ENCODE results near the gene CELSR1. TPM values are rescaled to one million over a fixed set of nuclear protein-coding genes. Genes with fewer than 3 reads are reported as not detected.

Gene CELSR1
- total and polyA plus RNA-seq, 2 donors (not counting 1 experiment from before 2014, with no cell fraction given): 30.2 to 34.8 TPM

DNA sequence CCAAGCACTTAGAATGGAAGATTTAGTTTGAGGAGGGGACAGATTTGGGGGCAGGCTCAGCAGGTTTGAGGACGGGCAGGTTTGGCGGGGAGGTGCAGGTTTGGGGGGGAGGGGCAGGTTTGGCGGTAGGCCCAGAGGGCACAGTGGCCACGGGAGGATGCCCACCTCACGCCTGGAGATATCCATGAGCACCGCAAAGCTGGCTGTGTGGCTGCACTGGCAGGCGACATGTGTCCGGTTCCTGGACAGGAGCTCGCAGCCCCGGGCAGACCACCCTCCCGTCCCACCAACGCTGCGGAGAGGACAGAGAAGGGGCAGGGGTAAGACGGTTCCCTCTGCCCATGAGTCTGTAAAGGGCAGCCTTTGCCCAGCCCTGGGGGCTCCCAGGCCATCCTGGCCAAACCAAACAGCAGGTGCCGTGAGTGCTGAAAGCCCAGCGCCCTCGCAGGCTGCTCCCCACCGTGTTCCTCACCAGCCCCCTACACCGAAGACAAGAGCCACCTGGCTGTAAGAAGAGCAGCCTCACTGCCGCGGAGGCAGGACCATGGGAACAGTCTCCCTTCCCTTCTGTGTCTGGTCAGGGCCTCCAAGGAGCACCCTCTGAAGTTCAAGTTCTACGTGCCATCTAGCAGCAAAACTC, 158.9 kb downstream of the CELSR1 start:
- Histone ChIP-seq H3K79me2 (ENCODE audit: control insufficient read depth, insufficient read depth, low read length) (no peaks in the 10 kb centered on the region), H2AFZ (ENCODE audit: insufficient read depth, low read depth, low read length, poor library complexity, severe bottlenecking) (no peak overlapping the region), H3K4me2 (replicated peaks; ENCODE audit: low read depth, low read length, poor library complexity, severe bottlenecking) (no peak overlapping the region), H3K27ac (ENCODE audit: low read length in 2 of 2) (no peak overlapping the region), H3K36me3 (replicated peaks in 1 of 2; ENCODE audit: control extremely low read depth in 1 of 2, control insufficient read depth in 1 of 2, extremely low read depth in 1 of 2, insufficient read depth in 2 of 2, low read length in 1 of 2) (peaks cover 6 to 80% of the 10 kb centered on the region in 2 experiments), H3K9me3 (ENCODE audit: control extremely low read depth in 1 of 3, control insufficient read depth in 2 of 3, insufficient read depth in 1 of 3, low read length in 2 of 3) (peaks cover 0 to 37% (median 14%) of the 10 kb centered on the region in 3 donors), H3K4me1 (ENCODE audit: control insufficient read depth in 2 of 2, insufficient read depth in 2 of 2, low read length in 2 of 2) (peaks cover 9 to 15% of the 10 kb centered on the region in 2 donors), H3K4me3 (ENCODE audit: control extremely low read depth in 1 of 5, extremely low read depth in 1 of 5, insufficient read depth in 1 of 5, low read depth in 2 of 5, low read length in 4 of 5) (no peak overlapping the region), H3K9ac (ENCODE audit: low read length) (no peak overlapping the region), H4K20me1 (ENCODE audit: control insufficient read depth, insufficient read depth, low read length, poor library complexity, severe bottlenecking) (no peaks in the 10 kb centered on the region), H3K27me3 (replicated peaks in 1 of 4; ENCODE audit: control extremely low read depth in 1 of 4, control insufficient read depth in 3 of 4, insufficient read depth in 4 of 4, low read length in 3 of 4) (peaks cover 0 to 6% (median 0%) of the 10 kb centered on the region in 4 experiments)
- intact Hi-C loops (cut with micrococcal nuclease): no loop called here
- CTCF ChIA-PET: interaction anchor here (1.1 kb wide), 1 partner anchor 11 kb away, joined by 6 read pairs; no protein-coding TSS in a partner anchor
- WGBS (ENCODE audit: insufficient coverage): 93% methylated on average over 22 of the region's 22 CpGs
- H3K27ac Mint-ChIP-seq: no peak overlapping the region
- peaks cover 5% of the 10 kb centered on the region for H3K4me1 Mint-ChIP-seq
- DNase-seq (no peak), ATAC-seq (ENCODE audit: low read depth) (no peak)
- H3K27me3 Mint-ChIP-seq: no peaks in the 10 kb centered on the region
- POLR2A ChIA-PET: interaction anchor here (0.7 kb wide), 1 partner anchor 43 kb away, joined by 11 read pairs; no protein-coding TSS in a partner anchor
- no peak overlapping the region for H3K4me3 Mint-ChIP-seq
- H3K9me3 Mint-ChIP-seq (ENCODE audit: insufficient read depth): peaks cover 2% of the 10 kb centered on the region
- TF ChIP-seq EZH2 (IDR thresholded peaks at IDR 0.05; ENCODE audit: borderline replicate concordance, insufficient read depth, low read depth, low read length, poor library complexity, severe bottlenecking): no peak

DNA sequence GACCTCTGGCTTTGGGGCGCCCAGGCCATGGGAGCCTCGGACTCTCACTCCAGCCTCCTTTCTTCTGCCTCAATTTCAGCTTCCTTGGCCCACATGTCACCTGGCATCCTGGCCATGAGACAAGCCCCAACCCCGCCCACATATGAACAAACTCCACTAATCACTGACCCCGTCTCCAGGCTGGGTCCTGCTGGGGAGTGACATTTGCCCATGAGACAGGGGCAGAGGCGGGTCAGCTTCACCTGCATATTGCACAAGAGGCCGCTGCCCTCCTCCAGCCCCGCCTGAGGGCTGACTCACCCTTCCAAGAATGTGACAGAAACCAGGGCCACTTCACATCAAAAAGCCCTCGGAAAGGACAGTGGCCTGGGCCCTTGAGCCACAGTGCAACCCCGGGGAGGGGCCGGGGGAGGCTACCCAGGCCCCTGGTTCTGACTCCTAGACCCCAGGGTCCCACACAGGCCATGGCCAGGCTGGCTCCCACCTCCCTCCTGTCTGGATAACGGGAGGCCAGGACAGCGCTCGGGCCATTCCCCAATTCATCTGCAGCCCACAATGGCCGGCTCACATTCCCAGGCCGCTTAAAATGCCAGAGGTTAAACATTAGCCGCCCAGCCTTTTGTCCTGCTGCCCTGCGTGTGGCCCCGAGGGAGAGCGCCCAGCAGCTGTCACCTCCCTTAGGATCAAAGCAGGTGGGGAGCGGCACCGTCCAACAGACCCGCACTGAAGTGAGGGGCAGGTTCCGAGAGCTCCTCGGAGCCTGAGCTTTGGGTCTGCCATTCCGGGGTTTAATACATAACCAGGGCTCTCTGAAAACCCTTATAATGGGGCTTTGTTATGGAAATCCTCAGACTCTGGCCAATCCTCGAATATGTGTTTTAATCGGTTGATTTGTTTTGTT, 159.6 kb downstream of the CELSR1 start:
- Histone ChIP-seq H3K36me3 (replicated peaks in 1 of 2; ENCODE audit: control extremely low read depth in 1 of 2, control insufficient read depth in 1 of 2, extremely low read depth in 1 of 2, insufficient read depth in 2 of 2, low read length in 1 of 2) (peaks cover 6 to 77% of the 10 kb centered on the region in 2 experiments), H3K4me1 (ENCODE audit: control insufficient read depth in 2 of 2, insufficient read depth in 2 of 2, low read length in 2 of 2) (peaks cover 9 to 20% of the 10 kb centered on the region in 2 donors), H3K9me3 (ENCODE audit: control extremely low read depth in 1 of 3, control insufficient read depth in 2 of 3, insufficient read depth in 1 of 3, low read length in 2 of 3) (peaks cover 0 to 35% (median 14%) of the 10 kb centered on the region in 3 donors), H4K20me1 (ENCODE audit: control insufficient read depth, insufficient read depth, low read length, poor library complexity, severe bottlenecking) (no peaks in the 10 kb centered on the region), H3K4me2 (replicated peaks; ENCODE audit: low read depth, low read length, poor library complexity, severe bottlenecking) (no peak overlapping the region), H3K4me3 (ENCODE audit: control extremely low read depth in 1 of 5, extremely low read depth in 1 of 5, insufficient read depth in 1 of 5, low read depth in 2 of 5, low read length in 4 of 5) (no peak overlapping the region), H3K9ac (ENCODE audit: low read length) (no peak overlapping the region), H3K27ac (ENCODE audit: low read length in 2 of 2) (no peak overlapping the region), H2AFZ (ENCODE audit: insufficient read depth, low read depth, low read length, poor library complexity, severe bottlenecking) (no peak overlapping the region), H3K79me2 (ENCODE audit: control insufficient read depth, insufficient read depth, low read length) (no peaks in the 10 kb centered on the region), H3K27me3 (replicated peaks in 1 of 4; ENCODE audit: control extremely low read depth in 1 of 4, control insufficient read depth in 3 of 4, insufficient read depth in 4 of 4, low read length in 3 of 4) (peaks cover 0 to 6% (median 0%) of the 10 kb centered on the region in 4 experiments)
- H3K4me1 Mint-ChIP-seq: peaks cover 5% of the 10 kb centered on the region
- POLR2A ChIA-PET: interaction anchor here (0.7 kb wide), 1 partner anchor 44 kb away, joined by 11 read pairs; no protein-coding TSS in a partner anchor
- no peak overlapping the region for H3K27ac Mint-ChIP-seq
- peaks cover 2% of the 10 kb centered on the region for H3K9me3 Mint-ChIP-seq (ENCODE audit: insufficient read depth)
- DNase-seq (no peak), ATAC-seq (ENCODE audit: low read depth) (no peak)
- intact Hi-C loops (cut with micrococcal nuclease): no loop called here
- H3K4me3 Mint-ChIP-seq: no peak overlapping the region
- 97% methylated on average over 26 of the region's 27 CpGs for WGBS (ENCODE audit: insufficient coverage)
- CTCF ChIA-PET: interaction anchor here (1.0 kb wide), 1 partner anchor 164 kb away, joined by 4 read pairs; no protein-coding TSS in a partner anchor
- no peaks in the 10 kb centered on the region for H3K27me3 Mint-ChIP-seq
- no peak for TF ChIP-seq EZH2 (IDR thresholded peaks at IDR 0.05; ENCODE audit: borderline replicate concordance, insufficient read depth, low read depth, low read length, poor library complexity, severe bottlenecking)
- TF ChIP-seq, protein P1, sequence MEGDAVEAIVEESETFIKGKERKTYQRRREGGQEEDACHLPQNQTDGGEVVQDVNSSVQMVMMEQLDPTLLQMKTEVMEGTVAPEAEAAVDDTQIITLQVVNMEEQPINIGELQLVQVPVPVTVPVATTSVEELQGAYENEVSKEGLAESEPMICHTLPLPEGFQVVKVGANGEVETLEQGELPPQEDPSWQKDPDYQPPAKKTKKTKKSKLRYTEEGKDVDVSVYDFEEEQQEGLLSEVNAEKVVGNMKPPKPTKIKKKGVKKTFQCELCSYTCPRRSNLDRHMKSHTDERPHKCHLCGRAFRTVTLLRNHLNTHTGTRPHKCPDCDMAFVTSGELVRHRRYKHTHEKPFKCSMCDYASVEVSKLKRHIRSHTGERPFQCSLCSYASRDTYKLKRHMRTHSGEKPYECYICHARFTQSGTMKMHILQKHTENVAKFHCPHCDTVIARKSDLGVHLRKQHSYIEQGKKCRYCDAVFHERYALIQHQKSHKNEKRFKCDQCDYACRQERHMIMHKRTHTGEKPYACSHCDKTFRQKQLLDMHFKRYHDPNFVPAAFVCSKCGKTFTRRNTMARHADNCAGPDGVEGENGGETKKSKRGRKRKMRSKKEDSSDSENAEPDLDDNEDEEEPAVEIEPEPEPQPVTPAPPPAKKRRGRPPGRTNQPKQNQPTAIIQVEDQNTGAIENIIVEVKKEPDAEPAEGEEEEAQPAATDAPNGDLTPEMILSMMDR (IDR thresholded peaks at IDR 0.05): no peak
